TTC549 (cell line): ENCODE results near the gene NRXN3.

Experiments
- FAIRE-seq: peaks from 2 replicates; lab custom pipeline; 2012; peaks lifted over from hg19 to GRCh38; lab: Jason Lieb, UNC

Gene NRXN3

DNA sequence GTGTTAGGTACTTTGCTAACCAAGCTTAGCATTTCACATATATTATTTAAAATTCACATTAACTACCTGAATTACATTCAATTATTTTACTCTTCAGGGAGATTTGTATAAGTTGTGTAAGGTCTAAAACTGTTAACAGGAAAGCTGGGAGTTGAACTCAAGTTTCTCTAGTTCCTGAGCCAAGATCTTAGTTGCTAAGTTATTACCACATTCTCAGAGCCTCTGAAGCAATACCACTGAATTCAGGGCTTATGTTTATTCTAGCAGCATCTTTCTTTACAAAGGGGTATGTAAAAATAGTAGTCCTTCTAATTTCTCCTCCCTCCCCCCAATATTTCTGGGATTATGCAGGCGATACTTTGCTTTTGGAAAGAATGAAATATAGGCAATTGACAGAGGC, 1254.3 kb downstream of the NRXN3 start:
- no peak for FAIRE-seq

DNA sequence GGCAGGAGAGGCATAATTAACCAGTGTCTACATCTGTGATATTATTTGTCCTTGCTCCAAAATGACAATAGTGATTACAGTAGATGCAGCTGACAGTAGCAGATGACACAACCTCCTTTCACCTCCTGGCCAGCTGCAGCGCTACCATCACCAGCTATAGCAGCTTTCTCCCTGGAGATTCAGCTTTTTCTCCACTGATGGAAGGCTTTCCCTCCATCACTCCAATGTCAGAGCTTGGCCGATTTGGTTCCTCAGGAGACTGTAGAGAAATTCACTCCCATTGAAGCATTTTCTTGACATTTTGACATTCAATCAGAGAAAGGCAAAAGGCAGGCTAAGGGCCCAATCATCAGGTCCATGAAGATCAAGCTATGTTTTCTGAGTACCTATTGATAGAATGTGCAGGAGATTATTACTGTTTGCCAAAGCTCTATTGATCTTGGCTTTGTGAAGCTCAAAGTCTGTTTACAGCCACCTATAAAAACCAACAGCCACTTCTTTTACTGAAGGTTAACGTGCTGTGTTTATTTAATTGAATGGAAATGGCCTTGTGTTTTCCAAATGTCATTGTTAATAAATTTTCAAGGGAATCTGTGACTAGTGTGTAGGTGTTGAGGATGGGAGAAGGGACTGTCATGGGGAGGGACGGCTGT, 1256.1 kb downstream of the NRXN3 start:
- FAIRE-seq: no peak

DNA sequence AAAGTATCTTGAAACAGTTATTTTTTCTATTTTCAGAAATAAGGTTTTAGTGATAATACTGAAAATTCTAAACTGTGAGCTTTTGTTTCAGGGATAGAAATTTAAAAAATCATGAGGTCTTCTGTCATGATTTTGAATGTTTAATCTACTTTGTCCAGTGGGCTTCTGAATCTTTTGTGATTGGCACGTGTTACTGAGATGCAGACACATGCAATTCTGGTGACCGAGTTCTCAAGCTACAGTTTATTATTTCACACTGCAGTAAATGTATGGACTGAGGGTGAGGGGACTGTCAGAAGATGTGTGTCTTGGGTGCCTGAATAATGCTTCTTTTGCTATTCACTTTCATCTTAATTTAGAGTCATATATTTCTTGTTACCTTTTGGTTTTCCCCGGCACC, 1262.5 kb downstream of the NRXN3 start:
- no peak for FAIRE-seq

DNA sequence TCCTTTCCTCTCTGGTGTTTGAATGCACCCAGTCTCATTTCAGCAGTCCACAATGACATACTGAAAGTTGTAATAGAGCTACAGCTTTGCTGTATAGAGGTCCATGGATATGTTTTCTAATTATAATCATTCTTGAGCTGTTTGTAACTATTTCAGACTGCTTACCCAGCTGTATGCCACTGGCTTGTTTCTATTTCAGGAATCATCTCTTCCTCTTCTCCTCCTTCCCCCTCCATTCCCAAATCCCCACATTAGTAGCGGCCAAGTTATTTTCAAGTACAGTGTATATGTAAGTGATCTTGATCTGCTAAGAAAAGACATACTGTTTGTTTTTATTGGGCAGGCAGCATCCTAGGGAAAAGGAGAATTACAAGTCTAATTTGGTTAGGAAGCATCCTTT, 1266.2 kb downstream of the NRXN3 start:
- FAIRE-seq: no peak

DNA sequence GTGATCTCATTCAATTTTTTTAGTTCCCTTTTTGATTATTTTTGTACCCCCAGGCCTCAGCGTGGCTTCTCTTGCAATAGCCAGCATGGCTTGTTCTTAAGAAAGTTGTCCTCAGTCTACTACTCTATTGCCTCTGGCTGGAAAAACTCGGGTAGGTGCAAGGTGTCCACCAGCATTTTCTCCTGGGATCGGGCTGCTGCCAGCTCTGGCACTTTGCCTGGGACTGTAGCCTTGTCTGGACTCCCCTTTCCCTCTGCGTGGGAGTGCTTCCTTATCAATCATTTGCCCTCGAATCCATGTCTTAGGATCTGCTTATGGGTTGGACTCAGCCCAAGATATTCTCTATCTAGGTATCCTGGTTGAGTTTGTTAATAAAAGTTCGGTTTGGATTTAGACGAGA, 1267.8 kb downstream of the NRXN3 start:
- FAIRE-seq: no peak

DNA sequence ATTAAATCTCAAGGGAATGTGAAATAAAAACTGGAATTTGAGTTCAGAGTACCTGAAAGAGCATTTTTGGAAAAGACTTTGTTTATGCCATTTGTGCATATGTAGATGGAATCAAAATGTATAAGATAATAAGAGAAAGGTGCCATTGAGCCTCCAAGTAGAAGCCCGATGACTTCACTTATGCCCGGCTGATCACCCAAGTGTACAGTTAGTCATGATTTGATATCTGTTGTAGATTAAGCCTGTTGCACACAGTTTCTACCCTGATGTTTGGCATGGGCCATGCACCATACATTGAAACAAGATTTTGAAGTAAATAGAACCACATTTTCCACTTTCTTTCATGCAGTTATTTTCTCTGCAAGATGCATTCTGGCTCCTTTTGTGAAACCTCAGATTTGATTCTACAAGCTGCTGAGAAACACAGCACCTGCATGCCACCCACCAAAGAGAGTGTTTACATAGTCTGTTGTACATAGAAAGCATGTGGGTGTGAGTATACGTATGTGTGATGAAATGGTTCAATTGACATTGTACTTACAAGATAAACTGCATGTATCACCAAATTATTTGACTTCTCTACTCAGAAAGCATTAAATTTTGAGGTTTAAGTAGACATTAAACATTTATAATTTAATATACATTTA, 1268.6 kb downstream of the NRXN3 start:
- FAIRE-seq: no peak

DNA sequence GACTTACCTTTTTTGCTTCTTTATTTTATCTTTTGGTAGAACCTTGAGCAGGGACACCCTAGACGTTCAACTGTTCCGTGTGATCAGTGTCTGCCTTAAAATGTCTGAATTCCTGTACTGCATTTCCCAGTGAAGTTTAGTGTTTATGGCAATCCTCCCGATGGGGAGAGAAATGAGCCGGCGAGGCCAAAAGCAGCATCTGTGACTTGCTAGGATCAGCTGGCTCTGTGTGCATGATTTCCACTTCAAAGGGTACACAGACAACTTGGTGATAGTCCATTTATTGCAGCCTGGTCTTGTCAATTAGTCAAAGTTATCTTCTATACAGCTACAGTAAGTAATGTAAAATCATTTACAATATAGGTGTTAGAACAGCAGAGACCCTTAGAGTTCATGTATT, 1272.6 kb downstream of the NRXN3 start:
- no peak for FAIRE-seq

DNA sequence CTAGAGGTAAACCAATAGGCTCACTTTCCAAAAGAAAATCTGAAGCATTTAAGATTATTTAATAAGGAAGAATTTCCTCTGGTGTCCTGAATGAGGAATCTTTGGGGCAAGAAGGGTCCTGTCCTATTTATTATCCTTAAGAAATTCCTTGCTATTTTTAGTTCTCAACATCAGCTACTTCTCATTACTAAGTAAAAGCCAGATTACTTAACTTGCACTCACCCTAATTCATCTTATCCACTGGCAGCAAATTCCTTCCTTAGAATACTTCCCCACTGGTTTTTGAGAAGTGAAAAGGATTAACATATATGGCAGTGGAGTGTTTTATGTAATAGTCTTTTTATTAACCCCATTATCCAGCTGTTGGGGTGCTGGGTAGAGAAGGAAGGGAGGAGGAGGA, 1273.4 kb downstream of the NRXN3 start:
- FAIRE-seq: no peak

DNA sequence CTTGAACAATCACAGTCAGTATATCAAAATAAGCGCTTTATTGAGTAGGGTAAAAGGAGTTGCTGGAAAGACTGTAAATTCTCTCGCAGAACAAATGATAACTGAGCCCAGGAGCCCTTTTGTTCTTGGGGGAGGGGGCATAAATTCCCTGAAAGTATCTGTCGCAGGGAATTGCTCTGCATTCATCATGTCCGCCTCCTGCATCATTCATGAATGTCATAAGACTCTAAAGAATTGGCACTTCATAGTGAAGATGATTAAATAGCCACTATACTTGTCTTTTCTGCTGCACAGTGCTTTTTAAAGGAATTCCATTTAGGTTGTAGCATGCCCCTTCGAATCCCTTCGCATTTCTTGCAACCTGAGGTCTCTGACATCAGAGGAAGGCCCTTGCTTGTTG, 1278.8 kb downstream of the NRXN3 start:
- FAIRE-seq: no peak

DNA sequence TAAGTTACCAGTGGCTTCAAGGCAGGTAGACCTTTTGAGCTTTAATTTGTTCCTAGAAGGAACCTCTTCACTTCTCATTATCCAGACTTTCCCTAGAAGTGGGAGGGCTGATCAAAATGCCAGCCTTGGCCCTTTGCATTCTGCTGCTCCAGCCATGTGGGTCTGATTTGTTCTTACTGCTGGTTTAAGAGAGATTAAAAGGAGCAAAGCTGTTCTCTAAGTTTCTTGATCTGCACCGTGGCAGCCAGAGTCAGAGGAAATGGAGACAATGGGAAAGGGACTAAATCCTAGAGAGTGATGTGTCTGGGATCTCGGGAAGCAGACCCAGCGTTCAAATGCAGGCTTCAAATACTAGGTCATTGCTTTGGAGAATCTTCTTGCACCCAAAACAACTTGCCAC, 1281.4 kb downstream of the NRXN3 start:
- no peak for FAIRE-seq

DNA sequence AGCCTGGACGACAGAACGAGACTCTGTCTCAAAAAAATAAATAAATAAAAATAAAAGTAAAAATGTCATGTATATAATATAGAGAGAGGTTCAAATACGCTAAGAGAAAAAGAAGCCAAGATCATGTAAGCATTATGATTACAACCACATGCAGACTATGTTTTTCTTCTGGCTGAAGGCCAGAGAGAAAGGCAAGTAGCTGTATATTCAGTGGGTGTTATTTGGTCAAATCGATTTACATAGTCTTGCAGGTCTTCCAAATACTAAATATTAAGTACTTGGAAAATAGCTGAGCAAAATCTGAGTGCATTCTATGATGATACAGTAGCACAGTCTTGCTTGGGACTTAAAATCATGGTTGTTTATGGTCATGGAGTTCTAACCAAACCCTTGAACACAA, 1283.1 kb downstream of the NRXN3 start:
- FAIRE-seq: no peak

DNA sequence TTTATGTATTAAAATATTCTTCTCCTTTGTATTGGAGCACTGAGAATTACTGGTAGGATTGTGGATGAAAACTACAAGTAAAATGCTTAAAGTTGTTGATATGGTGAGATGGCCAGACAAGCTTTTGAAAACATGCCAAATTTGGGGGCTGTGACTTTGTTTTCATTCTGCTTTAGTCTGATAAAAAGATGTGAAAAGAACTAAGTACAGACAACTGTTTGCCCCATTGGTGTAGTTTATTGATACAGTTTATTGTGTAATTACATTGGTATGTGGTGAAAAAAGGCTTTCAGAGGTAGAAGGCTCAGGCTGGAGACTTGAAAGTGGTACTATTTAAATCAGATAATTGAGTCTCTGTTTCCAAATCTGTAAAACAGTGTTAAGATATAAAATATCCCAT, 1294.3 kb downstream of the NRXN3 start:
- no peak for FAIRE-seq

DNA sequence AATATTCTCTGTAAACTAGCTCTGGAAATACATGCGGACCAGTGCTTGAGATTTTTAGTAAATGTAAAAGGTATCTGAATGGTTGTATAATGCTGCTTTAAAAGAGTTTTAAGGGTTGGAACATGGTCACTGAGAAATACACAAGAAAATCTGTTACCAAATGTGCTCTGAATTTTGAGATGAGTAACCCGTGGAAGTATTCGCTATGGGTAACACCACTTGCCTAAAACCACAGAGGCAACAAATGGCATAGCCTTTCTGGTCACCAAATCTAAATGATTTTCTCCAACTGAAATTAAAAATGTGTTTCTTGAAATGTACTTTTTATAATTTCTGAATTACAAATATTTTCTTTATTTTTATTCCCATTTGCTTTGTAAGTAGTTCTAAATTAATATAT, 1295.5 kb downstream of the NRXN3 start:
- FAIRE-seq: no peak

DNA sequence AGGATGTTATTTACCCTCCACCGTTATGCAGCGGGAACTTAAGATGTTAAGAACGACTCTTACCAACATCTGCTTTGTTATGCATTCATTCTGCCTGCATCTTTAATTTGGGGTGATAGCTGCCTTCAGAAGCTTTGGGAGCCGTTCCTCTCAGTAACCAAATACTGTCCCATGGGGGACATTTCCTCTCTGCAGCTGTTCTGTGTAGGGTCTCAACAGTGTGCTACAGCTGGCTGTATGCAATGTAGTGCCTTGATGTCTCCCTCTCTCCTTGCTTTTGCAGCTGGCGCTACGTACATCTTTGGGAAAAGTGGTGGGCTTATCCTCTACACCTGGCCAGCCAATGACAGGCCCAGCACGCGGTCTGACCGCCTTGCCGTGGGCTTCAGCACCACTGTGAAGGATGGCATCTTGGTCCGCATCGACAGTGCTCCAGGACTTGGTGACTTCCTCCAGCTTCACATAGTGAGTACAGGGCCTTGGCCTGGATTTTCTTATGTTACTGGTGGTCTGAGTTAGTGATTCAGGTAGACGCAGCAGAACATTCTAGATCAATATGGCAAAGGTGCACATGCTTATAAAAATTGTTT, 1296.9 kb downstream of the NRXN3 start:
- FAIRE-seq: no peak

DNA sequence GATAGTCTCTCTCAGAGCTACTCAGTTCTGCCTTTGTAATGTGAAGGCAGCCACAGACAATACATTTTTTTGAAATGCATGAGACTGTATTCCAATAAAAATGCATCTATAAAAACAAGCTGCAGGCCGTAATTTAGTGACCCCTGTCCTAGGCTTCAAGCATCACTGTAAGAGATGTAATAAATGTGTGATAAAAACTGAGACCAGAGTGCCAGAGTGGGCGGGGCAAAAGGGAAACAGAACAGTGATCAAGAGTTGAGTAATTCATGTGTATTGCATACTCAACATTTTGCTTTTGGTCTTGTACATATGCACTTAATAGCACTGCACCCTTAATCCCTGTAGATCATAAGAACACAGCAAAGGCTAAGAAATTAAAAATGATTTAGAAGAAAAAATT, 1297.7 kb downstream of the NRXN3 start:
- no peak for FAIRE-seq

DNA sequence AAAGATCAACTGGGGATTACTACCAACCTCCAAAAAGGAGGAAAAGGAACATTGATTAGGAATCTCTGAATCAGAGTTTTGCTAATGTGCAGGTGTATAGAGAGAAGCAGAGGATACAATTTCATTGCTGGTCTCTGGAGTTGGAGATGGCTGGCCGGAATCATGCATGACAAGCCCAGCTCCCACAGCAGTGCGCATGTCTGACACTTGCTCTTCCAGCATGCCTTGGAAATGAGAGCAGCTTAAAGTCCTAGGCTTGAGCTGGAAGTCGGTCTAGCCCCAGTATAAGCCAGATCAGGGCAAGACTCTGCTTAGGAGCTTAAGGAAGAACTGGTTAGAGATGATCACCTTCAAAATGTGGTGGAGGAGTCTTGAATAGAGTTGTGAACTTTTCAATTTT, 1298.3 kb downstream of the NRXN3 start:
- FAIRE-seq: no peak

DNA sequence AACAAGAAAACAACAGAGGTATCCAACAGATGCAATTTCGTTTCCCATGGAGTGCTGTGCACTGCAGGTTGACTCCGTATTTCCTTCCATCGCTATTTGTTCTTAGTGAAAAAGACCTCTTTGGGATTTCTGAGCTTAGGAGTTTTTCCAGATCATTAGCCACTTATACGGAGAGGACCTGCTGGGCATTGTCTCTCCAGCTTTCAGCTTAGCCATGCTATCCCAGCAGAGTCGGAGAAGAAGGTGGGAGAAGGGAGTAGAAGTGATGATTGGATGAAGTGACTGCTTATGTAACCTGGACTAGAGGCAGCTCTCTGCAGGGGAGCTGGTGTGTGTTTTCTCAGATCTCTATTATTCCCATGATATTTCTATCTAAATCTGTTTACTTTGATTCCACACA, 1303.5 kb downstream of the NRXN3 start:
- no peak for FAIRE-seq

DNA sequence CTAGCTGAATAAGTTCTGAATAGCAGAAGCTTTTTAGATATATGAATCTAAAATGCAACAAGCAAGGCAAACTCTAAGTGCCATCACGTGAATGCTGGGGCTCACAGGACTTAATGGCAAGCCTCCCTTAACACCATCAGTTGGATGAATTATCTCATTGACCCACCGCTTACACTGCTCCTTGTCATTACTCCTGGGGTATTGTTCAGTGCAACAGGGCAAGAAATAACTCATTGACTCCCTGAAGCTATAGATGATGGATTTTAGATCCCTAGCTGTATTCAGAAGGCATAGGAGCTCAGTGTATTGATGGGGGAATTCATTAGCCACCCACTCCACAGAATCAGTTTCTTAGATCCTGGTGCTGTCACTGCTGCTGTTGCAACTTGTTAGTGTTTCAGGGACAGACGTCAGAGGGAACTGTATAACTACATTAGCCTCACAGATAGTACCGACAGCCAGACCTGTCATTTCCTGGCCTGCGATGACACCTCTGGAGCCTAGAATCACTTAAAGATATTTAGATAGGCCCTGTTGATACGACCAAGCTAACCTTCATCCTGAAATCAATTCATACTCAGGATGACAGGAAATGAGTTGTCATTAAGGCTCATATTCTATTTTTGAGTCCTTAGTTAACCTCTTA, 1305.8 kb downstream of the NRXN3 start:
- no peak for FAIRE-seq

DNA sequence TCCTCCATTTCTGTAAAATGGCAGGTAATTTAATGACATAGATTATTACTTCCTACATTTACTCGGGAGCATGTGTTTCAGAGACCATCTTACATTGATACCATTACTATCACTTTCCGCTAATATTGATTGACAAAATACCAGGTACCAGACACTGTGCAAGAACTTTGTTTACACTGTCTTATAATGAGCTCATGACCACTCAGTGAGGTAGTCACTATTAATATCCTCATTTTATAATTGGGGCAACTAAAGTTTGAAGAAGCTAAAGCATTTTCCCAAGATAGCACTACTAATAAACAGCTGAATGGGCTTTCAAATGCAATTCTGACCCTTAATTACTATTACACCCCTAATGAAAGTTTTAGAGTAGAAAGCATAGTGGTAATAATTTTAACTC, 1306.4 kb downstream of the NRXN3 start:
- no peak for FAIRE-seq

DNA sequence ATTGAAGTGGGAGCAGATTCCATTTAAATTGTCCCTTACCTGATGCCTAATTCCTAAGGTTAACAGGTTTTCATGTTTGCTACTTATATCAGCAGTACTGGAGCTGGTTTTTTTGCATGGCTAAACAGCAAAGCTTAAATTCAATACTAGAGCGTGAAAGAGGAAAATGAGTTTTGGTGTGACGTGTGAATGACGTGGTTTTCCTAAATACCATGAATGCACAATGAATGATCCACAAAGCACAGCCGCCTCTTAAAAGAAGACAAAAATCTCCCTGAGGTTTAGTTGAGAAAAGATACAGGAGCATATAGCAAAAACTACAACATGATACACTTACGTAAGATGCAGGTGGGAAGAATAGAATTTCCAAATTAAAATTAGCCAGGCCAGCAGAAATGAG, 1310.0 kb downstream of the NRXN3 start:
- no peak for FAIRE-seq

DNA sequence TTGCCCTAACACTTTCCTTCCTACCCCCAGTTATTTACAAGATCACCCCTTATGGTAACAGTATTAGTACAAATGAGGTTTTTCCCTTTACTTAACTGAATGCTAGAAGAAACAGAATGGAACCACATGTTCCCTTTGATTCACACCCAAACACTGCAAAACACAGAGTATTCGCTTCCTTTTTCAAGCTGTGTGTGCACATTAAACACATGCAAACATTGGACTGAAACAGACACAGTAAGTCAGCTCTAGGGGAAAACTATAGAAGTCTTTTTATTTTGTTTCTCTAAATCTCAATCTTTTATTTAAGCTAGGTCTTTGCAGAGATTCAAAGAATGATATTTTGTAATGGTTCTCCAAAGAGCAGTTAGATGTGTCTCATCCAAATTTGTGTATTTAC, 1312.7 kb downstream of the NRXN3 start:
- no peak for FAIRE-seq

DNA sequence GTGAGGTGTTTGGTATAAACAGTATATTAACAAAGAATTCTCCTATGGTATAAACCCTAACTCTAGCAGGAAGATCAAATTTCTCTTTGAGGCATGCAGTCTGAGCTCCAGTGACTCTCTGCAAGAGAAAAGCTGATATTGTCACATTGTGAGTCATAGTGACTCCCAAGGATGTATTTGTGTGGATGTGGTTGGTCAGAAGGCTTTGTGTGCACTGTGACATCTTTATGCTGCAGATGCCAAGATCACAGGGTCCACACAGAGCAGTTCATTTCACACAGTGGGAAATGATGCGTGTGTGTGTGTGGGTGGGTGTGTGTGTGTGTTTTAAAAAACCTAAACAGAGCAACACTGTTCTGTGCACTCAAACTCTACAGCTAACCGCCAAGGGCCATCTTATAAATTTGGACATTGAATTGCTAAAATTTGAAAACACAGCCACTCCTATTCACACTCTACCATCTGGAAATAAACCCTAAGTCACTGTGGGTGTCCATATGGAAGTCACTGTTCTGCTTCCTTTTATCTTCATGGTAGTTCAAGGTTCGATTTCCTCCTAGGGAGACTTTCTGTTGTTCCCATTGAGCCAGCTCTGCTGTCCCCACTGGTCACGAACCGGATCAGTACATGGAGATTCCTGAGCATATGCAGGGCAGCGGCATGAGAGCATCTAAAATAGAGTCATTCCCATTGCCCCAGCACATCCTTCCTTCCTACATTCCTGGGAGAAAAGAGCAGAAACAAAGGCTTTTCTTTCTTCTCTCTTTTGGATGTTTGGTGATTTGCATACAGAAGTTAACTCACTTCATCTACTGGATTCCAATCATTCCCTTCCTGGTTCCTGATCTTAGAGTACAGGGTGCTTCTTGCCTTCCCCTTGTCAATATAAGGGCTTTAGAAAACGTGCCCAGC, 1313.6 kb downstream of the NRXN3 start:
- no peak for FAIRE-seq

DNA sequence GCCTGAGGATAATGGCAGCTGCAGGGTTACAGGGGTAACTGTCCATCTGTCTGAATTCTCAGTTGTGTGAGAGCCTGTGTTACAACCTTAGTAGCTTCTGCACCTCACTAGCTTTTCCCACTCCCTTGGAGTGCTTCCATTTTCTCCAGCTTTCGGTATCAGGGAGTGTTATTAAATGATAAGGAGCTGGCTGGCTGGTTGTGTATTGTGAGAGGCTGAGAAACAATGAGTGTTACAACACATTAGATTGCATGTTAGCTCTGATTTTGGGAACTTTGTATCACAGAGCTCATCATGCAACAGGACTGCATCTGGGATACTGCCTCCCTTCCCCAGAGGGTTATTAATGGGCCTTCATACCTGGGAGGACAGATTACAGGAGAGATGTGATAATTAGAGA, 1317.5 kb downstream of the NRXN3 start:
- FAIRE-seq: no peak
